Measurements from ENCODE around the gene CHMP3.
"Not testable (repeated sequence)": the region's sequence is repeated elsewhere in the genome, so short reads cannot be mapped to it uniquely, and the experiment has no call there.

Gene CHMP3

DNA sequence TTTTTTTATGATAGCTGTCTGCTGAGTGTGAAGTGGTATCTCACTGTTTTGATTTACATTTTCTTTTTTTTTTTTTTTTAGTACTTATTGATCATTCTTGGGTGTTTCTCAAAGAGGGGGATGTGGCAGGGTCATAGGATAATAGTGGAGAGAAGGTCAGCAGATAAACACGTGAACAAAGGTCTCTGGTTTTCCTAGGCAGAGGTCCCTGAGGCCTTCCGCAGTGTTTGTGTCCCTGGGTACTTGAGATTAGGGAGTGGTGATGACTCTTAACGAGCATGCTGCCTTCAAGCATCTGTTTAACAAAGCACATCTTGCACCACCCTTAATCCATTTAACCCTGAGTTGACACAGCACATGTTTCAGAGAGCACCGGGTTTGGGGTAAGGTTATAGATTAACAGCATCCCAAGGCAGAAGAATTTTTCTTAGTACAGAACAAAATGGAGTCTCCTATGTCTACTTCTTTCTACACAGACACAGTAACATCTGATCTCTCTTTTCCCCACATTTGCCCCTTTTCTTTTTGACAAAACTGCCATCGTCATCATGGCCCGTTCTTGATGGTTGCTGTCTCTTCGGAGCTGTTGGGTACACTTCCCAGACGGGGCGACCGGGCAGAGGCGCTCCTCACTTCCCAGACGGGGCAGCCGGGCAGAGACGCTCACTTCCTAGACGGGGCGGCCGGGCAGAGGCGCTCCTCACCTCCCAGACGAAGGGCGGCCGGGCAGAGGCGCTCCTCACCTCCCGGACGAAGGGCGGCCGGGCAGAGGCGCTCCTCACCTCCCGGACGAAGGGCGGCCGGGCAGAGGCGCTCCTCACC lies 18.8 kb downstream of the CHMP3 start:
- H3K27ac ChIP-seq, result not testable (repeated sequence)

DNA sequence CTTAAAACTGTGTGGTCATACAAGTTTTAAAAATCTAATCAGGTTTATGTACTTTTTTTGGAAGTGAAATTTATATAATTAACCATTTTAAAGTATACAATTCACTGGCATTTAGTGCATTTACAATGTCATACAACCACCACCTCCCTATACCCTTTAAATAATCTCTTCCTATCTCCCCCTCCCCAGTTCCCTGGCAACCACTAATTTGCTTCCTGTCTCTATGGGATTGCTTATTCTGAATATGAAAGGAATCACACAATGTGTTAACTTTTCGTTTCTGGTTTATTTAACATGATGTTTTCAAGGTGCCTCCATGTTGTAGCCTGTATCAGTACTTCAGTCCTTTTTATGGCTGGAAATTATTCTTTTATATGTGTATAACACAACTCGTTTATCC lies 19.4 kb downstream of the CHMP3 start:
- no peak for TF ChIP-seq ZFX (IDR thresholded peaks at IDR 0.05)
- TF ChIP-seq, protein P1, sequence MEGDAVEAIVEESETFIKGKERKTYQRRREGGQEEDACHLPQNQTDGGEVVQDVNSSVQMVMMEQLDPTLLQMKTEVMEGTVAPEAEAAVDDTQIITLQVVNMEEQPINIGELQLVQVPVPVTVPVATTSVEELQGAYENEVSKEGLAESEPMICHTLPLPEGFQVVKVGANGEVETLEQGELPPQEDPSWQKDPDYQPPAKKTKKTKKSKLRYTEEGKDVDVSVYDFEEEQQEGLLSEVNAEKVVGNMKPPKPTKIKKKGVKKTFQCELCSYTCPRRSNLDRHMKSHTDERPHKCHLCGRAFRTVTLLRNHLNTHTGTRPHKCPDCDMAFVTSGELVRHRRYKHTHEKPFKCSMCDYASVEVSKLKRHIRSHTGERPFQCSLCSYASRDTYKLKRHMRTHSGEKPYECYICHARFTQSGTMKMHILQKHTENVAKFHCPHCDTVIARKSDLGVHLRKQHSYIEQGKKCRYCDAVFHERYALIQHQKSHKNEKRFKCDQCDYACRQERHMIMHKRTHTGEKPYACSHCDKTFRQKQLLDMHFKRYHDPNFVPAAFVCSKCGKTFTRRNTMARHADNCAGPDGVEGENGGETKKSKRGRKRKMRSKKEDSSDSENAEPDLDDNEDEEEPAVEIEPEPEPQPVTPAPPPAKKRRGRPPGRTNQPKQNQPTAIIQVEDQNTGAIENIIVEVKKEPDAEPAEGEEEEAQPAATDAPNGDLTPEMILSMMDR (conservative IDR thresholded peaks at IDR 0.05), result no peak
- no peak overlapping the region for H3K27ac ChIP-seq

DNA sequence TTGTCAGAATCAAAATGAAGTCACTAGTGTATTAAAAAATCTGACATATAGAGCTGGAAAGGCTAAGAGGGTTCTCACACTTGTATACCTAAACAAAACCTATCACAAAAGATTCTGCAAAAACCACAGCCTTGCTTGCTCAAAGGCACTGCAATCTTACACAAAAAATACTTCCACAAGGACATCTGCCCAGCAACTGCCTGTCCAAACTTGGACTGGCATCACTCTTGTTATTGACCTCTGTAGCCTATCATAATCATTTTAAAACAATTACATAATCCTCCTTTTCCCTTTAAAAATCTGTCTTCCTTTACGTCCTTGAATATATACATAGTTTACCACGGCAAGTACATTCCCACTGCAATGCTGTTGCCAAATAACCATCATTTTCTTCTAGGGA lies 19.9 kb downstream of the CHMP3 start:
- TF ChIP-seq, protein P1 (conservative IDR thresholded peaks at IDR 0.05), result no peak
- TF ChIP-seq ZFX (IDR thresholded peaks at IDR 0.05), result no peak
- H3K27ac ChIP-seq, result no peak overlapping the region

DNA sequence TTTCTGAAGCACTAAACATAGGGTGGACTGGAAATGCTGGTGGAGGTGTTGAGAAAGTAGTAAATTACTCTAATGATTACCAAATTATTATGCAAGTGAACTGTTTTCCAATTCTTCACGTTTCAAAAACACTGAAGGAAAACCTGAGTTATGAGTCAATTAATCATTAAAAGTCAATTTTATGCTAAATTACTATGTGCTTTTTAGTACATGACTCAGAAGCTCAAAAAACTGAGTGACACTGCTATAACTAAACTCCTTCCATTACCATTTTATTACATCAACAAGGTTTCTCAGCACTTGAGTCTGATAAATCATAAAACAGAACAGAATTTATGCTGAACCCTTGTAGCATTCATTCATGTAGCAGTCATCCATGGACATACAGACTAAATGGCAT lies 20.4 kb downstream of the CHMP3 start:
- no peak overlapping the region for H3K27ac ChIP-seq
- TF ChIP-seq ZFX (IDR thresholded peaks at IDR 0.05), result no peak
- TF ChIP-seq, protein P1 (conservative IDR thresholded peaks at IDR 0.05), result no peak

DNA sequence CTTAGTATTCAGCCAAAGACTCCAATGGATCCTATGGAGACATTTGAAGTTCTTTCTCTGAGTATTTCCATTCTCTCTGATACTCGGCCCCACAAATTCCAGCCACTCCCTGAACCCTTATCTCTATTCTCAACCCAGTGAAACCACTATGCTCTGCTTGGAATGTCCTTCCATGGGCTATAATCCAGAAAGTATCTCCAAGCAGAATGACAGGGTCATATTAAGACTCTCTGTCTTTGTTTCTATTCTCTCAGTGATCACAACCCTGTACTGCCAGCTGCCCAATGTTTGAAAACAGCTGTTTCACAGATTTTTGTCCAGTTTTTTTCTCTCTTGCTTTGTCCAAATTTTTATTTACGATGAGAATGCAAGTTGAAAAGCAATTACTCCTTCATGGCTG lies 21.9 kb downstream of the CHMP3 start:
- TF ChIP-seq, protein P1 (conservative IDR thresholded peaks at IDR 0.05), result no peak
- TF ChIP-seq ZFX (IDR thresholded peaks at IDR 0.05), result no peak
- no peak overlapping the region for H3K27ac ChIP-seq

DNA sequence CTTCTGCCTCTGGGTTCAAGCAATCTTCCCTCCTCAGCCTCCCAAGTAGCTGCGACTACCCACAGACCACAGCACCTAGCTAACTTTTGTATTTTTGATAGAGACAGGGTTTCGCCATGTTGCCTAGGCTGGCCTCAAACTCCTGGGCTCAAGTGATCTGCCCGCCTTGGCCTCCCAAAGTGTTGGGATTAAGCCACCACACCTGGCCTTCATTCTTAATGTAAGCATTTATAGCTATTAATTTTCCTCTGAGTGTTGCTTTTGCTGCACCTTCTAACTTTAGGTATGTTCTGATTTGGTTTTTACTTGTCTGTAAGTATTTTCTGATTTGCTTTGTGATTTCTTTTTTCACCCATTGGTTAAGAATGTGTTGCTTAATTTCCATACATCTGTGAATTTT lies 29.7 kb downstream of the CHMP3 start:
- no peak for TF ChIP-seq ZFX (IDR thresholded peaks at IDR 0.05)
- TF ChIP-seq, protein P1 (conservative IDR thresholded peaks at IDR 0.05), result no peak
- H3K27ac ChIP-seq, result no peak overlapping the region

DNA sequence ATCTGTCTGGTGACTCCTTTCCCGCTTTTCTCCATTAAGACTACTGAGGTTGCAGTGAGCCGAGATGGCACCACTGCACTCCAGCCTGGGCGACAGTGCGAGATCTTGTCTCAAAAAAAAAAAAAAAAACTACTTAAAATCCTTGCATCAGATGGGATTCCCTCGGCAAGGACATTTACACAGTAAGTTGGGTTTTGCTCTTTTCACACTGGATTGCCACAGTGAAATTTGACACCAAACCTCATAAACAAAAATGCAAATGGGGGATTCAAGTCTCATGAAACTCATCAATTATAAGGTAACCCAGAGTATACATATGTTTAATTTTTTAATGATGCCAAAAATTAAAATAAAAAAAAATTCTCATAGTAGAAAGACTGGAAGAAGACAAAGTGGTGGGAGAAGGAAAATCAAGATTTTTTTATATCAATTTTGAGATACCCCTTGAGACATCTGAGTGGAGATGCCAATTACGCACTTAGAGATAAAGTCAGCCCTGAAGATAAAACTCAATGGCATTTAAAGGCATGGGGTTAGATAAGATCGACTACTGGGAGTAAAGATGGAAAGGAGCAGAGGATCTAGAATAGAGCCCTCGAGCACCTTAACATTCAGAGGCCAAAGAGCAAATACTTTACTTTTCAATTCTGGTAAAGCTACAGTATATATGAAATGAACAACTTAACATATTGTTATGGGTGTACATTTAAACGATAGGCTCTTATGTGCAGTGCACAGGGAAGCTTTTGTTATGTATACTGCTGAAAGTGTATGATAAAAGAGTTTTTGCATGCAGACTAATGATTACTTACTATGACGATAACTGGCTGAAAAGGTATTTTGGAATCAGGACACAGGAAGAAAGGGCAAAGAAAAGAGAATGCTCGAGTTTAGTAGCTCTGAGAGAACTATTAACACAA lies 37.6 kb downstream of the CHMP3 start:
- H3K27ac ChIP-seq, result no peak overlapping the region
- TF ChIP-seq, protein P1 (conservative IDR thresholded peaks at IDR 0.05), result no peak
- TF ChIP-seq ZFX (IDR thresholded peaks at IDR 0.05), result no peak
